ENCODE measurements around the gene GALNTL6. TPM values are rescaled to one million over a fixed set of nuclear protein-coding genes. Genes with fewer than 3 reads are reported as not detected.

The GALNTL6 gene
- total and polyA plus RNA-seq, 2 donors from 2014 or later: 0.60 TPM; not detected in 1

DNA sequence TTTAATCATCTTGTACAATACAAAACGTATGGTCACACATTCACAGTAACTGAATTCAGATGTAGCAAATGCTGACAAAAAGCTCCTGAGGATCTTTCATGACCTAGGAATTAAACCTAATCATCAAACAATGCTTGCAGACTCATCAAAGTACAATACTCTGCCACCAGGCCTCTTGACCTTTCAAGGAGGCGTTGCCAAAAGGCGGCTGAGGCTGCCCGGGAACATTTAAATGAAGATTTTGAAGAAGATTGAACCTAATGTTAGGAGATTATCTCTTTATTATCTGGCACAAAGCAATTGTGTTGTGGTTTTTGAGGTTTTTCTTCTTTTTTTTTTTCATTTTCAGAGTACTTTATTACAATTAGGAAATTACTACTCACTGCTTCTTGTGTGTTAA is 340.5 kb downstream of the GALNTL6 start:
- H3K27me3 ChIP-seq (ENCODE audit: control insufficient read depth, insufficient read depth, low read length): no peaks in the 10 kb centered on the region
- TF ChIP-seq, protein P1, sequence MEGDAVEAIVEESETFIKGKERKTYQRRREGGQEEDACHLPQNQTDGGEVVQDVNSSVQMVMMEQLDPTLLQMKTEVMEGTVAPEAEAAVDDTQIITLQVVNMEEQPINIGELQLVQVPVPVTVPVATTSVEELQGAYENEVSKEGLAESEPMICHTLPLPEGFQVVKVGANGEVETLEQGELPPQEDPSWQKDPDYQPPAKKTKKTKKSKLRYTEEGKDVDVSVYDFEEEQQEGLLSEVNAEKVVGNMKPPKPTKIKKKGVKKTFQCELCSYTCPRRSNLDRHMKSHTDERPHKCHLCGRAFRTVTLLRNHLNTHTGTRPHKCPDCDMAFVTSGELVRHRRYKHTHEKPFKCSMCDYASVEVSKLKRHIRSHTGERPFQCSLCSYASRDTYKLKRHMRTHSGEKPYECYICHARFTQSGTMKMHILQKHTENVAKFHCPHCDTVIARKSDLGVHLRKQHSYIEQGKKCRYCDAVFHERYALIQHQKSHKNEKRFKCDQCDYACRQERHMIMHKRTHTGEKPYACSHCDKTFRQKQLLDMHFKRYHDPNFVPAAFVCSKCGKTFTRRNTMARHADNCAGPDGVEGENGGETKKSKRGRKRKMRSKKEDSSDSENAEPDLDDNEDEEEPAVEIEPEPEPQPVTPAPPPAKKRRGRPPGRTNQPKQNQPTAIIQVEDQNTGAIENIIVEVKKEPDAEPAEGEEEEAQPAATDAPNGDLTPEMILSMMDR (IDR thresholded peaks at IDR 0.05; ENCODE audit: borderline replicate concordance, extremely low read depth, insufficient read depth): no peak
- no peak for DNase-seq
- intact Hi-C loops (cut with DNase I): no loop called here
- H3K36me3 ChIP-seq (ENCODE audit: control insufficient read depth in 2 of 3, insufficient read depth in 3 of 3, low read length in 3 of 3): no peaks in the 10 kb centered on the region
- no peaks in the 10 kb centered on the region for H3K4me1 ChIP-seq (ENCODE audit: control insufficient read depth in 2 of 3, insufficient read depth in 2 of 3, low read depth in 1 of 3, low read length in 3 of 3)
- H3K4me3 ChIP-seq (ENCODE audit: low read length in 3 of 3): no peak overlapping the region
- no peak for FAIRE-seq
- no peak overlapping the region for H3K27ac ChIP-seq (ENCODE audit: low read depth in 2 of 2, low read length in 2 of 2)
- no peak overlapping the region for H3K9ac ChIP-seq (ENCODE audit: low read length in 3 of 3)
- H3K9me3 ChIP-seq (ENCODE audit: control insufficient read depth in 2 of 3, insufficient read depth in 1 of 3, low read length in 3 of 3): no peaks in the 10 kb centered on the region

DNA sequence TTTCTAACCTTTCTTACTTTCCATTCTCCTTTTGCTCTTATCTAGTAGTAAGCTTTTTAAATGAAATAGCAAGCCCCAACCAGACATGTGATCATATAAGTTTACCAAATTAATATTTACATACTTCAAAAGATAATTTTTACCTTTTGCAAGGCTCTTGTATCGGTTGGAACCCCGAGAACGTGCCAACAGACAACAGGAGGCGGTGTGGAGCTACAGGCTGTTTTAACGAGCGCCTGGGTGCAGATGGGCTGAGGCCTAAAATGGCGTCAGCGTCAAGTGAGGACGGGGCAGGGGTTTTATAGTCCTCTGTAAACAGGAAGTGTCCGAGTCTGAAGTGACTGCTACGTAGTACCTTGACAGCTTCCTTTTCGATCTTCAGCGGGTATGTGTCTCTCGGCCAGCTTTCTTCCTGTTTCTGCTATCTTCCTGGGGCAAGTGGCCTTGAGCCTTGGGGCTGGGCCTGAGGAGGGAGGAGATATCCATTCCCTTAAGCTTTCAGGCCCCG is 342.7 kb downstream of the GALNTL6 start:
- Histone ChIP-seq H3K36me3 (ENCODE audit: control insufficient read depth in 2 of 3, insufficient read depth in 3 of 3, low read length in 3 of 3) (no peaks in the 10 kb centered on the region), H3K9ac (ENCODE audit: low read length in 3 of 3) (no peak overlapping the region), H3K4me3 (ENCODE audit: low read length in 3 of 3) (no peak overlapping the region), H3K27ac (ENCODE audit: low read depth in 2 of 2, low read length in 2 of 2) (no peak overlapping the region), H3K4me1 (ENCODE audit: control insufficient read depth in 2 of 3, insufficient read depth in 2 of 3, low read depth in 1 of 3, low read length in 3 of 3) (no peaks in the 10 kb centered on the region), H3K9me3 (ENCODE audit: control insufficient read depth in 2 of 3, insufficient read depth in 1 of 3, low read length in 3 of 3) (no peaks in the 10 kb centered on the region), H3K27me3 (ENCODE audit: control insufficient read depth, insufficient read depth, low read length) (no peaks in the 10 kb centered on the region)
- intact Hi-C loops (cut with DNase I): no loop called here
- FAIRE-seq: no peak
- TF ChIP-seq, protein P1 (IDR thresholded peaks at IDR 0.05; ENCODE audit: borderline replicate concordance, extremely low read depth, insufficient read depth): no peak
- DNase-seq: no peak

DNA sequence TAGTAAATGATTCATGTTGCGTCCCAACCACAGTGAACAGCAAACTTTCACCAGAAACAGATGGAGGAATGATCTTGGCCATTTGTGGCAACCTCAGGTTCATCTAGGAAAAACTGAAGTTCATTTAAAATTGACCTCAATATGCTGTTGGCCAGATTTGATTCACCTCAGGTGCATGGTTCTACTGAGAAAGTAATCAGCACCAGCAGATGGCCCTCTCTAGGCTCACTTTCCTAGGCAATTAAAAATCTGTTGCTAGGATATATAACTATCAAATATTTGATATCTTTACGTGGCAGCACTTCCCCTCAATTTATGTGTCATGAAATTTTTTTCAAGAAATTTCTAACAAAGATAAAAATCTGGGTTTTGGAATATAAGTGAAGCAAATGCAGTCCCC is 344.7 kb downstream of the GALNTL6 start:
- H3K27ac ChIP-seq (ENCODE audit: low read depth in 2 of 2, low read length in 2 of 2): no peak overlapping the region
- no peaks in the 10 kb centered on the region for H3K27me3 ChIP-seq (ENCODE audit: control insufficient read depth, insufficient read depth, low read length)
- no peaks in the 10 kb centered on the region for H3K9me3 ChIP-seq (ENCODE audit: control insufficient read depth in 2 of 3, insufficient read depth in 1 of 3, low read length in 3 of 3)
- DNase-seq (no peak), FAIRE-seq (no peak)
- intact Hi-C loops (cut with DNase I): no loop called here
- no peak overlapping the region for H3K4me3 ChIP-seq (ENCODE audit: low read length in 3 of 3)
- TF ChIP-seq, protein P1 (IDR thresholded peaks at IDR 0.05; ENCODE audit: borderline replicate concordance, extremely low read depth, insufficient read depth): no peak
- no peaks in the 10 kb centered on the region for H3K36me3 ChIP-seq (ENCODE audit: control insufficient read depth in 2 of 3, insufficient read depth in 3 of 3, low read length in 3 of 3)
- H3K9ac ChIP-seq (ENCODE audit: low read length in 3 of 3): no peak overlapping the region
- H3K4me1 ChIP-seq (ENCODE audit: control insufficient read depth in 2 of 3, insufficient read depth in 2 of 3, low read depth in 1 of 3, low read length in 3 of 3): no peaks in the 10 kb centered on the region

DNA sequence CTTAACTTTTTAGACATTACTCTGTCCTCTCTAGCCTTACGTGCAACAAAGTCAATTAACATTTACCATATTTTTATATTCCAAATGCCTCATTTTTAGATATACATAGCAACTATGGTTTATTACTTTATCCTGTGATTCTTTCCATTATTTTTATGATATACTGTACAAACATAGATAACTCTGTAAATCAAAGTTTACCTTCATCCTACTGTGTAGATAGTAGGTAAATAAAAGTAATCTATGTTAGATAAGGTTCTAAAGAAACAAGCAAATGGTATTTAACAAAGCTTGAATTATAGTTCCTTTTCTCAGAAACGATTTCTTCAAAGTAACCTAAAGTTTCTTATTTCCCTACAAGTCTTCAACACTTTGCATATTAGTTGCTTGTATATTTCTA is 350.0 kb downstream of the GALNTL6 start:
- Histone ChIP-seq H3K27ac (ENCODE audit: low read depth in 2 of 2, low read length in 2 of 2) (no peak overlapping the region), H3K9me3 (ENCODE audit: control insufficient read depth in 2 of 3, insufficient read depth in 1 of 3, low read length in 3 of 3) (no peaks in the 10 kb centered on the region), H3K9ac (ENCODE audit: low read length in 3 of 3) (no peak overlapping the region), H3K27me3 (ENCODE audit: control insufficient read depth, insufficient read depth, low read length) (no peaks in the 10 kb centered on the region), H3K36me3 (ENCODE audit: control insufficient read depth in 2 of 3, insufficient read depth in 3 of 3, low read length in 3 of 3) (no peaks in the 10 kb centered on the region), H3K4me1 (ENCODE audit: control insufficient read depth in 2 of 3, insufficient read depth in 2 of 3, low read depth in 1 of 3, low read length in 3 of 3) (no peaks in the 10 kb centered on the region), H3K4me3 (ENCODE audit: low read length in 3 of 3) (no peak overlapping the region)
- DNase-seq (no peak), FAIRE-seq (peak; percentile 19)
- intact Hi-C loops (cut with DNase I): no loop called here
- TF ChIP-seq, protein P1 (IDR thresholded peaks at IDR 0.05; ENCODE audit: borderline replicate concordance, extremely low read depth, insufficient read depth): no peak

Measured in kidney (tissue), 14 donors.